Cardiac muscle cell (in vitro differentiated cells and primary cell): ENCODE measurements around the gene GGA2. TPM values are rescaled to one million over a fixed set of nuclear protein-coding genes. Genes with fewer than 3 reads are reported as not detected.

Source experiments
- DNase-seq, 2 donors: peaks; one replicate each; pipeline versions ENCODE4 v3.0.0 to v3.0.0-alpha.2; 2010 to 2017; ENCODE audit warnings: low read depth in 1 of 2, low spot score in 1 of 2
- H3K27ac ChIP-seq: fragments of 200-600 bp; sonication (generic); 2 replicates; pipeline ENCODE4 v1.5.1; 2016
- H3K27me3 ChIP-seq: fragments of 200-600 bp; sonication (generic); 2 replicates; pipeline ENCODE4 v1.6.0; 2016; ENCODE audit warnings: control low read depth
- H3K36me3 ChIP-seq: fragments of 200-600 bp; sonication (generic); 2 replicates; pipeline ENCODE4 v1.5.1; 2016; ENCODE audit warnings: control low read depth
- H3K4me1 ChIP-seq: fragments of 200-600 bp; sonication (generic); 2 replicates; pipeline ENCODE4 v1.8.1; 2017; ENCODE audit warnings: low read depth, mild to moderate bottlenecking, mixed run types
- H3K4me3 ChIP-seq: fragments of 200-600 bp; sonication (generic); 2 replicates; pipeline ENCODE4 v1.5.1; 2016; ENCODE audit warnings: mild to moderate bottlenecking
- H3K9me3 ChIP-seq: fragments of 200-600 bp; sonication (generic); 2 replicates; pipeline ENCODE4 v1.5.1; 2017; ENCODE audit warnings: low read depth, mild to moderate bottlenecking, control low read depth
- polyA plus RNA-seq: library from polyadenylated mRNA; unstranded; fragments of >200 nt; fragmentation: Nextera tagmentation; extraction: Ambion mirVana; gene quantifications from 2 replicates; pipeline ENCODE4 v1.2.1, GENCODE V29; 2016
- total RNA-seq: library from RNA; depleted of rRNA; stranded (reverse); fragments of >200 nt; gene quantifications from 2 replicates; pipeline ENCODE4 v1.2.3, GENCODE V29; 2016
- TF ChIP-seq, protein P1 (sequence below): IDR thresholded peaks from 2 replicates; pipeline ENCODE4 v1.5.1; 2012; ENCODE audit warnings: low read depth, mild to moderate bottlenecking, low read length

Gene GGA2
- total and polyA plus RNA-seq, 2 experiments from 2014 or later: 126 to 149 TPM

DNA sequence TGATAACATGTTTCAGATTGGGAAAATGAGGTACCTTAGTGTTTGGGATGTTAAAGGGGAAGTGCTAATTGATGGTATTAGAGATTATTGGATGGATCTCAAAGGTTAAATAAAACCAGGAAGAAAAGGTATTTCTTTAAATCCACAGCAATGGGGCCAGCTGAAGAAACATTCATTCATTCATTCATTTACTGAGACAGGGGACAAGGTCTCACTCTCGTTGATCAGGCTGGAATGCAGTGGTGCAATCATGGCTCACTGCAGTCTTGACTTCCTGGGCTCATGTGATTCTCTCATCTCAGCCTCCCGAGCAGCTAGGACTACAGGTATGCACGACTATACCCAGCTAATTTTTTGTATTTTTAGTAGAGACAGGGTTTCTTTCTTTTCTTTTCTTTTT is 27.1 kb upstream of the GGA2 start:
- no peaks in the 10 kb centered on the region for H3K4me1 ChIP-seq
- H3K9me3 ChIP-seq: no peaks in the 10 kb centered on the region
- H3K4me3 ChIP-seq: no peak overlapping the region
- peaks cover 32% of the 10 kb centered on the region for H3K36me3 ChIP-seq
- DNase-seq: no peak
- TF ChIP-seq, protein P1, sequence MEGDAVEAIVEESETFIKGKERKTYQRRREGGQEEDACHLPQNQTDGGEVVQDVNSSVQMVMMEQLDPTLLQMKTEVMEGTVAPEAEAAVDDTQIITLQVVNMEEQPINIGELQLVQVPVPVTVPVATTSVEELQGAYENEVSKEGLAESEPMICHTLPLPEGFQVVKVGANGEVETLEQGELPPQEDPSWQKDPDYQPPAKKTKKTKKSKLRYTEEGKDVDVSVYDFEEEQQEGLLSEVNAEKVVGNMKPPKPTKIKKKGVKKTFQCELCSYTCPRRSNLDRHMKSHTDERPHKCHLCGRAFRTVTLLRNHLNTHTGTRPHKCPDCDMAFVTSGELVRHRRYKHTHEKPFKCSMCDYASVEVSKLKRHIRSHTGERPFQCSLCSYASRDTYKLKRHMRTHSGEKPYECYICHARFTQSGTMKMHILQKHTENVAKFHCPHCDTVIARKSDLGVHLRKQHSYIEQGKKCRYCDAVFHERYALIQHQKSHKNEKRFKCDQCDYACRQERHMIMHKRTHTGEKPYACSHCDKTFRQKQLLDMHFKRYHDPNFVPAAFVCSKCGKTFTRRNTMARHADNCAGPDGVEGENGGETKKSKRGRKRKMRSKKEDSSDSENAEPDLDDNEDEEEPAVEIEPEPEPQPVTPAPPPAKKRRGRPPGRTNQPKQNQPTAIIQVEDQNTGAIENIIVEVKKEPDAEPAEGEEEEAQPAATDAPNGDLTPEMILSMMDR: no peak
- no peak overlapping the region for H3K27ac ChIP-seq
- H3K27me3 ChIP-seq: no peaks in the 10 kb centered on the region

DNA sequence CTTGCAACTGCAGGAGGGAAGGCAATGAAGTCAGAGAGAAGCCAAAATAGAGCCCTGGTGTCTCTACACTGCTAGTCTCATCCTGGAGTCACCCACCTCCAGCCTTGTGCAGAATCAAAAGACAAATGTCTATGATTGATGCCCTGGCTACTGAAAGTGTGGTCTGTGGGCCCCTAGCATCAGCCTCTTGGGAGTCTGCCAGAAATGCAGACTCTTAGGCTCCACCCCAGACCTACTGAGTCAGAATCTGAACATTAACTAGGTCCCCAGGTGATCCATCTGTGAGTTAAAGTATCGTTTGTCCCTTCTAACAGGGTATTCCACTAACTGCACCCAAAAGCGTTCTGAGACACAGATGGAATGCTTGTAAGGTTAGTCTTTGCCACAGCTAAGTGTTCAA is 25.6 kb upstream of the GGA2 start:
- H3K4me1 ChIP-seq: no peaks in the 10 kb centered on the region
- H3K36me3 ChIP-seq: peaks cover 35% of the 10 kb centered on the region
- H3K27me3 ChIP-seq: no peaks in the 10 kb centered on the region
- no peaks in the 10 kb centered on the region for H3K9me3 ChIP-seq
- no peak overlapping the region for H3K27ac ChIP-seq
- H3K4me3 ChIP-seq: no peak overlapping the region
- TF ChIP-seq, protein P1: no peak
- DNase-seq: no peak

GRCh38 chr16:23534868-23535860 is 24.9 kb upstream of the GGA2 start:
- no peak overlapping the region for H3K27ac ChIP-seq
- H3K36me3 ChIP-seq: peaks cover 29% of the 10 kb centered on the region
- TF ChIP-seq, protein P1: no peak

DNA sequence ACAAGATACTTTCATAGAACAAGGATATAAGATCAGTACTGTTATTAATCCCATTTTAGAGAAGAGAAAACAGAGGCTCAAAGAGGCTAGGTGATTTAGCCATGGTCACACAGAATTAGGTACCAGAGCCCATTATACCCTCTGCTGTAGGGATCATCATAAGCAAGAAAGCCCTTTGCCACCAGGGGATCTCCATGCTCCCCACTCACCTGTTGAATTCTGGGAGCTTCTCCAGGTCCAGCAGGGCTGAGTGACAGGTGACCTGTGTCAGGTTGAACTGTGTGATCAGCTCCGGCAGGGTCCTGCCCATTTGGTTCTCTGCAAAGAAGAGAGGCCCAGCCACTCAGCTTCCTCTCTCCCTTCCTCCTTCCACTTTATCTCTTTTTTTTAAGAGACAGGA is 22.2 kb upstream of the GGA2 start:
- H3K27ac ChIP-seq: no peak overlapping the region
- TF ChIP-seq, protein P1: no peak
- H3K4me3 ChIP-seq: no peak overlapping the region
- peaks cover 35% of the 10 kb centered on the region for H3K36me3 ChIP-seq
- H3K27me3 ChIP-seq: no peaks in the 10 kb centered on the region
- H3K9me3 ChIP-seq: no peaks in the 10 kb centered on the region
- no peaks in the 10 kb centered on the region for H3K4me1 ChIP-seq
- DNase-seq: no peak

More at GRCh38 chr16:23534868-23535860, 24.9 kb upstream of the GGA2 start:
- no peaks in the 10 kb centered on the region for H3K27me3 ChIP-seq
- no peak for DNase-seq
- H3K9me3 ChIP-seq: no peaks in the 10 kb centered on the region
- H3K4me3 ChIP-seq: no peak overlapping the region
- no peaks in the 10 kb centered on the region for H3K4me1 ChIP-seq

DNA sequence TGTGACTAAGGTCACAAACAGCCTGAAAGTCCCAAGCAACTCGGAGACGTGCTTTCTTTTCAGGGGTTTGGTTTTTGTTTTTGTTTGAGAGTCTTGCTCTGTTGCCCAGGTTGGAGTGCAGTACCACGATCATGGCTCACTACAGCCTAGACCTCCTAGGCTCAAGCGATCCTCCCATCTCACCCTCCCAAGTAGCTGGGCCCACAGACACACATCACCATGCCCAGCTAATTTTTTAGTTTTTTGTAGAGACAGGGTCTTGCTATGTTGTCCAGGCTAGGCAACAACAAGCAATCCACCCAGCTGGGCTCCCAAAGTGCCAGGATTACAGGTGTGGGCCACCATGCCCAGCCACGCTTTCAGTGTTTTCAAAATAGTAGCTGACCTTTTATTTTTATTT is 19.8 kb upstream of the GGA2 start:
- no peaks in the 10 kb centered on the region for H3K27me3 ChIP-seq
- H3K27ac ChIP-seq: no peak overlapping the region
- no peak for DNase-seq
- TF ChIP-seq, protein P1: no peak
- H3K4me3 ChIP-seq: no peak overlapping the region
- no peaks in the 10 kb centered on the region for H3K9me3 ChIP-seq
- H3K4me1 ChIP-seq: no peaks in the 10 kb centered on the region
- H3K36me3 ChIP-seq: peaks cover 35% of the 10 kb centered on the region
